Measurements from ENCODE around the gene NUP210L.
A peak's percentile ranks its signal among the peaks of the same experiment; 100 is the strongest.
"Not testable (repeated sequence)": the region's sequence is repeated elsewhere in the genome, so short reads cannot be mapped to it uniquely, and the experiment has no call there.

Gene NUP210L

DNA sequence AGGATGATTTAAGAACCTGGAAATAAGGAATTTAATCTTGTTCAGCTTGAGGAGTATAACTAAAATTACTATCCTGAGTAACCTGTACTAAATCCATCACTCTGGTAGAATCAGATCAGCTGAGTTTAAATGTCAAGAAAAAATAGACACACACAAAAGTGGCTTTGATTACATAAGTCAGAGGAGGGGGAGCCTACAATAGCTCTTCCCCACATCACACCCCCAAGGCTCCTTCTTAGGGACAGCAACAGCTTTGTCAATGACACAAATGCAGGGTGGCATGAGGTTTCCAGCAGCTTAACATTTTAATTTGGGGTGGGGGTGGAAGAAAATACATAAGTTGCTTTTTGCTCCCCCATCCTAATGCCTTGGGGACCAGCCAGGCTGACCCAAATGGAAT is 12.6 kb upstream of the NUP210L start:
- no peak for DNase-seq

DNA sequence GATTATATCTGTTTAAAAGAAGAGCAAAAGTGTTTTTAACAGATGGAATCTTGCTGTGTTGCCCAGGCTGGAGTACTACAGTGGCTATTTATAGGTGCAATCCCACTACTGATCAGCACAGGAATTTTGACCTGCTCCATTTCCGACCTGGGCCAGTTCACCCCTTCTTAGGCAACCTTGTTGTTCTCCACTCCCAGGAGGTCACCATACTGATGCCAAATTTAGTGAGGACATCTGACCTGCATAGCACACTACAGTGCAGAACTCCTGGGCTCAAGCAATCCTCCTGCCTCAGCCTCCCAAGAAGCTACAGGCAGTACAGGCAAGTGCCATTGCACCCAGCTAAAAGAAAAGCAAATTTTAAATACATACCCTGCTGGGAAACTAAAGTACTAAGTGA is 11.3 kb upstream of the NUP210L start:
- DNase-seq: no peak

DNA sequence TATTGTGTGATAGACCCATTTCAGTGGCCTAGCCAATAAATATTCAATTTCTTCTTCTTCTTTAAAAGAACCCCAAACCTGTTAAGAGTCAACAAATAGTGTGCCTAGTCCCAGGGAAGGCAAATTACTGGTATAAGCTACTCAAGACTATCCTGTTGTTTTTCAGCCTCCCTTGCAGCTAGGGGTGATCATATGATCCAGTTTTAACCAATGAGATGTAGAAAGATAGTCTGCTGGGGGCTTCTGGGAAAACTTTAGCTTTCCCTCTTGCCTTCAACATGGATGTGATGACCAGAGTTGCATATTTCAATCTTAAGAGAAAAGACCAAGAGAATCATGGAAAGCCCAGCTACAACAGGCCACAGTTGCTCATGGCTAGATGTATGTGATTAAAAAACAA is 4.7 kb upstream of the NUP210L start:
- no peak for DNase-seq

DNA sequence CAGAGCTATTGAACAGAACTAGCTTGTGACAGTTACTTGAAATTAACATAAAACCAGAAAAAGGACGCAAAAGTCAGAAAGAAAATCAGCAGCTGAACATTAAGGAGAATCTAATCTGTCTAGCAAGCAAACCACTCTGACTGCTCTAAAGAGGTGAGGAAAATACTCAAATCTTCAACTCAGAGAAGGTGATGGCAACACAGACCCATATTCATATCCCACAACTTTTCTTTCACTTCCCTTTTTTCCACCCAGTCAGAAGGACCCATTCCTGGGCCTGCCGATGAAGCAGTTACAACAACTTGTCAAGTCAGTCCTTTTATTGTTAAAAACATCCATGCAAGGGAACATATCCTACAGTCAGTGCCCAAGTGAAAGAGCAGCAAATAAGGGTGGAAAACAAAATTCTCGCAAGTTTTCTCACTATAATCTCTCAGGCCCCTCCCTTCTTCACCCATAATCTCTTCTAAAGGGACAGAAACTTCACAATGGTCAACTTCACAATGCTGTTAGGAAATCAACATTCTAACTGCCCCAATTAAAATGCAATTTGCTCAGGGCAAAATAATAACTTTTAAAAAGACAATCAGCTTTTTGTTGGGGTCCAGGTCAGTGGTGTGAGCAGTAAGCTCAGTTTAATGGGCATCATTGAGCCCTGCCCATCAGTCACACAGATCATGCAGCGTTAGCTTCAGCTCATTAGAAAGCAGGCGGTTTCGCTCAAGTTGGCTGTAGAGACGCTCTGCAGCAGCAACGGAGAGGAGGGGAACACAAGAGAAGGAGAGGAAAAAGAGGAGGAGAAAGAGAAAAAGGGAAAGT is 3.6 kb upstream of the NUP210L start:
- no peak for DNase-seq

DNA sequence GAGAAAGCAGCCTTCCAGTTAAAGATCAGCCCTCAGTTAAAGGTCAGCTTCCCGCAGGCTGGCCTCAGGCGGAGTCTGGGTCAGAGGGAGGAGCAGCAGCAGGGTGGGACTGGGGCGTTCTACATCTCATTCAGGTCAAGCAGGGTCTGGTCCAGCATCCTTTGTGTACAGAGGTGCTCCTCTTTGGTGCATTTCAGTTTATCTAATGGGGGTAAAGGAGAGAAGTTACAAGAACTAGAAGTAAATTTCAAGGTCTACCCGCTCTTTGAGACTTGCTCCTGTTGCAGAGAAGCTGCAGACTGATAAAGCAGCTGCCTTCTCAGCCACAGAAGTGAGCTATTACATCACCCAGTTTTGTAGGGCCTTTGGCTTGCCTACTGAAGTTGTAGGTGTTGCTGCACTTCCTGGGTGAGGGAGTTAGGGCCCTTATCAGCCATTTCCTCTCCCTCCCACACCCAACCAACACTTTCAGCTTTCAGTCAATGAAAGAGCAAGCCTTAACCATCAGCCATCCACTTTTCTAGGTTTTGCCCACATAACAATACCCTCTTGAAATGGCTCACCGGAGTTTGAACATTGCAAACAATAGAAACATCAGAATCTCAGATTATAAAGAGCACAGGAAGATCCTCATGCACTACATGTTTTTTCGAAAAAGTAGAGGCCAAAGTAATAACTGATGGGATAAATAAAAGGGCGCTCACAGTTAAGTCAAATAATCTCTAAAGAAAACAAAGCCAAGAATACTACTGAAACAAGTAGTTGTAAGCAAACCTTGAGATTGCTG is 2.8 kb upstream of the NUP210L start:
- DNase-seq: peak; percentile 73

DNA sequence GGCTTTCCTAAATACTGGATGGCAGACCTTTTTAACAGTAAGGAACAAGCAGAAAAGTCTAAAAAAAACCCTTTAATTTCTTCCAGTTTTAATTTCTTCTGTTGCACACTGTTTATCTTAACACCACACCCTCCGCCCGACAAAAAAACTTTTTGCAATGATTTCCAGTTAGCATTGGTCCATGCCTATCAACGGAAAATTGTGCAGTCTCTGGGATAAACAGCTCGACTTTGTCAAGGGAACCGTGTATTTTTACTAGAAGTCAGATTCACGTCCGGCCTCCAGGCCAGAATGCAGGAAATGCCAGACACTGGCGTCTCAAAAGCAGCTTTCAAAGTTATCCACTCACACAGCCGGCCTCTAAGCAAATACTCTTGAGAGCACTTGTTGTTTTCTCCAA is 378 bp upstream of the NUP210L start:
- no peak for DNase-seq

- DNase-seq: no peak
These were observed 820 bp downstream of the NUP210L start for GRCh38 chr1:154154053-154154452.

GRCh38 chr1:154151311-154151710 is 3.6 kb downstream of the NUP210L start:
- no peak for DNase-seq

GRCh38 chr1:154148807-154149206 is 6.1 kb downstream of the NUP210L start:
- no peak for DNase-seq

- DNase-seq: not testable (repeated sequence)
These were observed 7.4 kb downstream of the NUP210L start for GRCh38 chr1:154147505-154147904.

- no peak for DNase-seq
These were observed 8.9 kb downstream of the NUP210L start for GRCh38 chr1:154145986-154146385.

DNA sequence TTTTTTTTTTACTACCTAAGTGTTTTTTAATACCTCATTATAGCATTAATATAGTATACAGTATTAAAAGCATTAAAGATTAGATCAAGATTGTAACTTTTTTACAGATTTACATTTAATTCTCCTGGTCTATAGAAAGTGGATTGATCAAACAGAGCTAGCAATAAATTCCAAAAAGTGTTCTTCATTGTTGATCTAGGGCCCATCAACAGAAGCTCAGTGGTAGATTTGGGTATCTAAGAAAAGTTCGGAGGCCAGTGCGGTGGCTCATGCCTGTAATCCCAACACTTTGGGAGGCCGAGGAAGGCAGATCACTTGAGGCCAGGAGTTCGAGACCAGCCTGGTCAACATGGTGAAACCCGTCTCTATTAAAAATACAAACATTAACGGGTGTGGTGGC is 12.5 kb downstream of the NUP210L start:
- DNase-seq: no peak

GRCh38 chr1:154141240-154141639 is 13.6 kb downstream of the NUP210L start:
- no peak for DNase-seq

- DNase-seq: no peak
These were observed 17.0 kb downstream of the NUP210L start for GRCh38 chr1:154137888-154138287.

GRCh38 chr1:154133256-154133655 is 21.6 kb downstream of the NUP210L start:
- DNase-seq: no peak

DNA sequence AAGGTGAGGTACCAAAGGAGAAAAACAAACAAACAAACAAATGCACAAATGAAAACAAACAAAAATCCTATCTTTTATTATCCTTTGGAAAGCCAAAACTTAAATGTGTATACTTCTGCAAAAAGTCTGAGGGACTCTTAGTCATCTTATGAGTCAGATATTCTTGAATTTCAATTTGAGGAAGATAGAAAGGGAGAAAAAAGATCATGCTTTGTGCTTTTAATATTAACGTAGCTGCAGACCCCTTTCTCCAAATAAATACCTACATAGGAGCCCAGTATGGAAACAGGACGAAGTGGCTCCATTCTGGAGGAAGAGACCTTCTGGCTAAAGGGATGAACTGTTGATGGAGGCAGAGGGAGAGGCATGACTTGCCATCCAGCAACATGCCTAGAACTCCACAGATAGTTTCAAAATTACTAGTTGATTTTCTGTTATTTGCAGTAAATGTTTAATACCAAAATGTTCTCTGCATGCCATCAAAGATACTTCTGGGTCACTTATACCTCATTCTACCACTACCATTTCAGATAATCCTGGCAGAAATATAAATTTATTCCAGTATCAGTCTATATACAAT is 25.4 kb downstream of the NUP210L start:
- no peak for DNase-seq

DNA sequence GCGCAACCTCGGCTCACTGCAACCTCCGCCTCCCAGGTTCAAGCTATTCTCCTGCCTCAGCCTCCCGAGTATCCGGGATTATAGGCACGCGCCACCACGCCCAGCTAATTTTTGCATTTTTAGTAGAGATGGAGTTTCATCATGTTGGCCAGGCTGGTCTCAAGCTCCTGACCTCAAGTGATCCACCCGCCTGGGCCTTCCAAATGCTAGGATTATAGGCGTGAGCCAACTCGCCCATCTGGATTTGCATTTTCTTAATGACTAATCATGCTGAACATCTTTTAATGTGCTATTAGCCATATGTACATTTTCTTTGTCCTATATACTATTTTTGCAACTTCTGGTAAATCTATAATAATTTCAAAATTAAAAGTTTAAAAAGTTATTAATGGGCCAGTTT is 31.7 kb downstream of the NUP210L start:
- not testable (repeated sequence) for DNase-seq

- no peak for DNase-seq
These were observed 37.2 kb downstream of the NUP210L start for GRCh38 chr1:154117642-154118041.

DNA sequence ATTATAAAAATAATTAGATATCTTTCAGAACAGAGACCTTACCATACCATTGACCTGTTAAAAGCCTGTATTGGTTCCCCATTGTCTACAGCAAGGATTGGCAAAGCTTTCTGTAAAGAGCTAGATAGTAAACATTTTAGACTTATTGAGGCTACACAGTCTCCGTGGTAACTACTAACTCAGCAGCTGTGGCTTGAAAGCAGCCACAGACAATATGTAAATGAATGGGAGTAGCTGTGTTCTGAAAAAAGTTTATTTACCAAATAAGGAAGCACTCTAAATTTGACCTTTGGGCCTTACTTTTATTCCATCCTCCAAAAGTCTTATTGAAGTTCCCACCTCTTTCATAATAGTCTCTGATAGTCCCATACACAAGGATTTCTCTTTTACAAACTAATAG is 39.7 kb downstream of the NUP210L start:
- no peak for DNase-seq

DNA sequence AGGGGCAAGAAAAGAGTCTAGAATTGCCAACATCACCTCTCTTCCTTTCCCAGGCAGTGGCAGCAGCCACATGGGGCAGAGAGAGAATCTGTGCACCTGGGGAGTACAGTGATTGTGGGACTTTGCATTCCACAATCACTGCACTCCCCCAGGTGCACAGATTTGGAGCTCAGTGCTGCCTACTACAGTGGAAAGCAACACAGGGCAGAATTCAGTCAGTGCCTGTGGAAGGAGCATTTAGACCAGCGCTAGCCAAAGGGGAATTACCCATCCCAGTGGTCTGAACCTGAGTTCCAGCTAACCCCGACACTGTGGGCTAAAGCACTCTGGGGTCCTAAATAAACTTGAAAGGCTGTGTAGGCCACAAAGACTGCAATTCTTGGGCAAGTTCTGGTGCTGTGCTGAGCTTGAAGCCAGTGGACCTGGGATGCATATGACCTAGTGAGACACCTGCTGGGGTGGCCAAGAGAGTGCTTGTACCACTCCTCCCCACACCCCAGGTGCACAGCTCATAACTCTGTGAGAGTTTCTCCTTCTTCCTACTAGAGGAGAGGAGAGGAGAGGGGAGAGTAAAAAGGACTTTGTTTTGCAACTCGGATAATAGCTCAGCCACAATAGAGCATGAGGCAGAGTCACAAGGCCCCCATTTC is 50.3 kb downstream of the NUP210L start:
- no peak for DNase-seq

DNA sequence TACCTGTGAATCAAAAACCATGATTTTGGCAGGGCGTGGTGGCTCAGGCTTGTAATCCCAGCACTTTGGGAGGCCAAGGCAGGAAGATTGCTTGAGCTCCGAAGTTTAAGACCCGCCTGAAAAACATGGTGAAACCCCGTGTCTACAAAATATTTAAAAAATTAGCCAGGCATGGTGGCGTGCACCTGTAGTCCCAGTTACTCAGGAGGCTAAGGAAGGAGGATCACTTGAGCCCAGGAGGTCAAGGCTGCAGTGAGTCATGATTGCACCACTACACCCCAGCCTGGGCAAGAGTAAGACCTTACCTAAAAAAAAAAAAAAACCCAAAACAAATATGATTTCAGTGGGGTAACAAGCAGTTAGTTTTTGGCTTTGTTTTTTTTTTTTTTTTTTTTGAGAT is 54.7 kb downstream of the NUP210L start:
- DNase-seq: not testable (repeated sequence)

DNA sequence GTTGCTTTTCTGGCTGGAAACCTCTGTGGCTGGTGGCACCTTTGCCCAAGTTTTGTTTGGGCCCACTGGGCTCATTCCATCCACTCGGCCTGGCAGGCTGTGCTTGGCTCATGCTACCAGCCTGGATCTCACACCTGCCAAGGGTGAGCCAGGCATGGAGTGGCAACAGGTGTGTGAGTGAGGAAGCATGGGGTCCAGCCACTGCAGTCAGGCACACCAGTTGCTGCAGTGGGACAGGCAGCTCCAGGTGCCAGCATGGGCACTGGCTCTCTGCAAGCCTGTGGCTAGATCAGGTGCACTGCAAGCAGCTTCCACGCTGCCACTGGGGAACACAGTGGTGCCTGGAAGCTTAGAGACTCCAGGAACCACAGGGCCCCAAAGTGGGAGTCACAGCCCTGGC is 57.0 kb downstream of the NUP210L start:
- no peak for DNase-seq

DNA sequence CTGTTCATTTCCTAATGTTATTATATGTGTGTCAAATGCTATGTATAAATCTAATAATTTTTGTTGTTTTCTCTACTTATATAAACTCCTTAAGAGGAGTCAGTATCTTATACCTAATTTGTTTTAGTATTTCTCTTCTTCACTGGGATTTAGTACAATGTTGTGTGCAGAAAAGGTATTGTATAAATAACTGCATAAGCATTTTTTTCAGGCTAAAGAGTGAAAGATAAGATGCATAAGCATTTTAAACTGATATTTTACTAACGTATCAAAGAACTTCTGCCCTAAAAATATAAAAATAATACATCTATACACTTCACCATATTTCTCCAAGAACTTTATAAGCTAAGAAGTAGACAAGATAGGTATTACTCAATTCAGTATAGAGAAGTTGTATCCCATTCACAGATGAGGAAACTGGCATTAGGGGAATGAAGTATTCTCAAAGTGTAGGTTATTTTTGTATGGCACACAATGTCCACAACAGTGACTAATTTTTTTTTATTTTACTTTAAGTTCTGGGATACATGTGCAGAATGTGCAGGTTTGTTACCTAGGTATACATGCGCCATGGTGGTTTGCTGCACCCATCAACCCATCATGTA is 59.3 kb downstream of the NUP210L start:
- no peak for DNase-seq

Measured in activated naive CD4-positive, alpha-beta T cell treated with Interleukin-2 at 50 U/mL for 16 hours (primary cell).